Thyroid gland (tissue), 4 donors: ENCODE data around the gene BCL2L2. TPM values are rescaled to one million over a fixed set of nuclear protein-coding genes. Genes with fewer than 3 reads are reported as not detected.
A peak's percentile ranks its signal among the peaks of the same experiment; 100 is the strongest.
"Not testable (repeated sequence)": the region's sequence is repeated elsewhere in the genome, so short reads cannot be mapped to it uniquely, and the experiment has no call there.

Source experiments
- DNase-seq, 2 donors: peaks; one replicate each; pipeline ENCODE4 v3.0.0-alpha.2; 2019
- H3K27ac ChIP-seq, 3 donors: fragments of 200-600 bp; sonication (generic); 1 replicate in 2 of 3; 2 replicates in 1 of 3; pipeline ENCODE4 v1.5.1; 2016 to 2019; ENCODE audit warnings: mild to moderate bottlenecking in 1 of 3, moderate library complexity in 1 of 3
- H3K27me3 ChIP-seq: fragments of 200-600 bp; sonication (generic); one replicate; pipeline ENCODE4 v1.5.1; 2019
- H3K36me3 ChIP-seq, 2 donors: fragments of 200-600 bp; sonication (generic); one replicate each; pipeline ENCODE4 v1.5.1; 2016 to 2019
- H3K4me1 ChIP-seq, 2 donors: fragments of 200-600 bp; sonication (generic); one replicate each; pipeline ENCODE4 v1.5.1; 2017 to 2019
- H3K4me3 ChIP-seq, 3 donors: fragments of 200-600 bp; sonication (generic); replicated peaks in 1 of 3; 1 replicate in 2 of 3; 2 replicates in 1 of 3; pipeline ENCODE4 v1.5.1; 2016; ENCODE audit warnings: mild to moderate bottlenecking in 1 of 3
- H3K9me3 ChIP-seq: fragments of 200-600 bp; sonication (generic); one replicate; pipeline ENCODE4 v1.5.1; 2017
- CTCF ChIP-seq, 6 experiments: fragments of 200-600 bp in 3 of 6; fragments of 450-650 bp in 3 of 6; sonication (generic) in 3 of 6; IDR thresholded peaks; one replicate each; pipeline ENCODE4 v1.5.1; 2016 to 2019; ENCODE audit warnings: antibody characterized with exemption in 6 of 6, mild to moderate bottlenecking in 2 of 6, inconsistent platforms in 1 of 6, moderate library complexity in 1 of 6
- POLR2A ChIP-seq, 2 donors: fragments of 450-650 bp; IDR thresholded peaks; one replicate each; pipeline ENCODE4 v1.6.1; 2017; ENCODE audit warnings: antibody characterized with exemption in 2 of 2, mild to moderate bottlenecking in 2 of 2, moderate library complexity in 1 of 2
- WGBS, 2 donors: methylation state at CpG; one replicate each; pipeline ENCODE4 v1.1.5; 2017; 5-methylcytosine and 5-hydroxymethylcytosine counted together
- intact Hi-C: fragments of 100-400 bp; cut with DNase I; formaldehyde crosslinking; loops from one replicate; pipeline ENCODE4 v1.15.1; 2023
- total RNA-seq, 4 donors: library from RNA; depleted of rRNA; stranded (reverse); fragments of >200 nt; gene quantifications; one replicate each; pipeline ENCODE4 v1.2.3, GENCODE V29; 2016

The BCL2L2 gene
- total RNA-seq, 4 donors from 2014 or later: 37.3 to 52.8 (median 46.1) TPM

GRCh38 chr14:23275412-23275811 is 31.2 kb upstream of the BCL2L2 start:
- 98% methylated on average over 2 of the region's 2 CpGs for WGBS, 2 donors

DNA sequence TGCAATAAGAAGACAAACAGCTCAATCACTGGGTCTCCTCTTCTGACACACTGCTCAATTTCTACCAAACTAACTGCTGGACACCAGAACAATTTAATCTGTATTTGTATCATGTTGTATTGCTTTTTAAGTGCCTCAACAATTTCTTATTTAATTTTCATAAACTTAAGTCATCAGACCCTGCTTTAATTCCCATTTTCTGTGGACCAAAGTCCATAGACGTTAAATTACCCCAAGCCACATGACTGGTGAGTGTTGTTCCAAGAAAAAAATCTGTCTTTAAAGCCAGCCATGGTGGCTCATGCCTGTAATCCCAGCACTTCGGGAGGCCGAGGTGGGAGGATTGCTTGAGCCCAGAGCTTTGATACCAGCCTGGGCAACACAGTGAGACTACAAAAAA is 29.4 kb upstream of the BCL2L2 start:
- Histone ChIP-seq H3K9me3 (no peaks in the 10 kb centered on the region), H3K4me1 (no peaks in the 10 kb centered on the region), H3K27ac (no peak overlapping the region), H3K36me3 (peaks cover 0 to 9% of the 10 kb centered on the region in 2 donors), H3K4me3 (no peak overlapping the region), H3K27me3 (no peaks in the 10 kb centered on the region)
- 89 to 92% methylated on average over 3 of the region's 3 CpGs for WGBS, 2 donors
- no peak for DNase-seq
- intact Hi-C loops: no loop called here
- TF ChIP-seq CTCF (IDR thresholded peaks at IDR 0.05) (no peak), POLR2A (IDR thresholded peaks at IDR 0.05) (no peak)

More at GRCh38 chr14:23275412-23275811, 31.2 kb upstream of the BCL2L2 start:
- H3K4me3 ChIP-seq: no peak overlapping the region
- no peak for DNase-seq
- no peaks in the 10 kb centered on the region for H3K4me1 ChIP-seq
- no peaks in the 10 kb centered on the region for H3K9me3 ChIP-seq
- intact Hi-C loops: no loop called here
- no peaks in the 10 kb centered on the region for H3K27me3 ChIP-seq
- TF ChIP-seq CTCF (IDR thresholded peaks at IDR 0.05) (no peak), POLR2A (IDR thresholded peaks at IDR 0.05) (no peak)
- H3K27ac ChIP-seq: no peak overlapping the region
- peaks cover 0 to 9% of the 10 kb centered on the region in 2 donors for H3K36me3 ChIP-seq

DNA sequence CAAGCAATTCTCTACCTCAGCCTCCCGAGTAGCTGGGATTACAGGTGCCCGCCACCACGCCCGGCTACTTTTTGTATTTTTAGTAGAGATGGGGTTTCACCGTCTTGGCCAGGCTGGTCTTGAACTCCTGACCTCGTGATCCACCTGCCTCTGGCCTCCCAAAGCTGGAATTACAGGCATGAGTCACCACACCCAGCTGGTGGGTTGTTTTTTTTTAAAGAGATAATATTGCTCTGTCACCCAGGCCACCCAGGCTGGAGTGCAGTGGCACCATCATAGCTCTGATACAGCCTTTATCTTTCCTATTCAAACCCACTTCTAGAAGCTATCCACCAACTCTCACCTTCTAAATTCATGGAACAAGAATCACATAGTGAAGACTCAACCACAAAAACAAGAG is 28.7 kb upstream of the BCL2L2 start:
- WGBS, 2 donors: 93 to 98% methylated on average over 6 of the region's 6 CpGs
- intact Hi-C loops: not testable (repeated sequence)

DNA sequence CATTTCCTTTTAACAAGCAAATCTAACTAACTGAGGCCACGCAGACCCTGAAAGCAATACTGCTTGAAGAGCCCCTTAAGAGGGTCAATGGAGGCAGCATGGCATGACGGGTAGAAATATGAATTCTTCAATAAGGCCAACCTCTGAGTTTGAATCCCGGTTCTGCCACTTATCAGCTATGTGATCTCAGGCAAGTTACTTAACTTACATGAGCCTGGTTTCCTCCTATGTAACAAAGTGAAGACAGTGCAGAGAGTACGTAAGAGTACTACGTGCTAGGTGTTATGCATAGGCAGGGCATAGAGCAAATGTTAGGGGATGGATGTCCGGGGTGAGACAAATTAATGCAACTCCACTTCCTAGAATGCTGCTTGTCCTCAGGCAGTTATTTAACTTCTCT is 25.4 kb upstream of the BCL2L2 start:
- H3K4me3 ChIP-seq: no peak overlapping the region
- no peak for DNase-seq
- H3K9me3 ChIP-seq: no peaks in the 10 kb centered on the region
- peaks cover 0 to 6% of the 10 kb centered on the region in 2 donors for H3K36me3 ChIP-seq
- TF ChIP-seq CTCF (IDR thresholded peaks at IDR 0.05) (no peak), POLR2A (IDR thresholded peaks at IDR 0.05) (no peak)
- no peak overlapping the region for H3K27ac ChIP-seq
- whole genome bisulfite sequencing, 2 donors: 93 to 98% methylated on average over 6 of the region's 6 CpGs
- intact Hi-C loops: no loop called here
- no peaks in the 10 kb centered on the region for H3K27me3 ChIP-seq
- H3K4me1 ChIP-seq: peaks cover 4 to 12% of the 10 kb centered on the region in 2 donors

More for the DNA sequence above, 28.7 kb upstream of the BCL2L2 start:
- not testable (repeated sequence) for H3K9me3 ChIP-seq, H3K4me3 ChIP-seq, H3K27ac ChIP-seq, DNase-seq, H3K4me1 ChIP-seq, H3K36me3 ChIP-seq, H3K27me3 ChIP-seq

GRCh38 chr14:23284654-23285529 is 21.7 kb upstream of the BCL2L2 start:
- no peaks in the 10 kb centered on the region for H3K9me3 ChIP-seq
- no peak for TF ChIP-seq CTCF (IDR thresholded peaks at IDR 0.05)
- TF ChIP-seq POLR2A (IDR thresholded peaks at IDR 0.05): no peak
- WGBS, 2 donors: 29 to 30% methylated on average over 9 of the region's 9 CpGs
- intact Hi-C loops: no loop called here
- no peak for DNase-seq
- no peaks in the 10 kb centered on the region for H3K27me3 ChIP-seq
- peaks cover 8 to 21% of the 10 kb centered on the region in 2 donors for H3K4me1 ChIP-seq
- peak overlapping the region; percentile 60 to 96 (median 81) for H3K4me3 ChIP-seq
- peak overlapping the region; percentile 83 to 96 (median 91) for H3K27ac ChIP-seq
- no peaks in the 10 kb centered on the region for H3K36me3 ChIP-seq
